HepG2 (cell line): ENCODE data around the gene ATAD3C. TPM values are rescaled to one million over a fixed set of nuclear protein-coding genes. Genes with fewer than 3 reads are reported as not detected.

Source experiments
- BCL6 ChIP-seq: IDR thresholded peaks from 2 replicates; pipeline ENCODE4 v1.6.1; 2016; ENCODE audit warnings: missing genetic modification reagents, missing compliant biosample characterization
- BHLHE40 ChIP-seq: IDR thresholded peaks from 2 replicates; pipeline ENCODE4 v1.6.1; 2011; ENCODE audit warnings: low read length, improper control_type of control experiment
- CHD4 ChIP-seq: fragments of 200-600 bp; sonication (generic); IDR thresholded peaks from 2 replicates; pipeline ENCODE4 v1.7.0; 2017; ENCODE audit warnings: mild to moderate bottlenecking, low read length, borderline replicate concordance
- E2F2 ChIP-seq: sonication (generic); formaldehyde crosslinking; IDR thresholded peaks from 2 replicates; pipeline ENCODE4 v1.4.0; 2020; ENCODE audit warnings: missing genetic modification reagents, borderline replicate concordance
- KLF13 ChIP-seq: sonication (generic); formaldehyde crosslinking; IDR thresholded peaks from 2 replicates; pipeline ENCODE4 v1.4.0; 2020; ENCODE audit warnings: mild to moderate bottlenecking, missing genetic modification reagents
- KMT2B ChIP-seq: IDR thresholded peaks from 2 replicates; pipeline ENCODE4 v1.6.1; 2016; ENCODE audit warnings: missing genetic modification reagents, missing compliant biosample characterization
- SNRNP70 ChIP-seq: fragments of 200-400 bp; formaldehyde crosslinking; IDR thresholded peaks from 2 replicates; pipeline ENCODE4 v1.6.1; 2017; ENCODE audit warnings: mild to moderate bottlenecking, low read depth, low read length, moderate library complexity
- TBP ChIP-seq: sonication (generic); formaldehyde crosslinking; IDR thresholded peaks from 2 replicates; pipeline ENCODE4 v1.5.0; 2020; ENCODE audit warnings: missing genetic modification reagents
- TEAD3 ChIP-seq: optimal IDR thresholded peaks from 2 replicates; pipeline ENCODE3; 2016; ENCODE audit warnings: borderline replicate concordance
- THAP11 ChIP-seq: IDR thresholded peaks from 2 replicates; pipeline ENCODE4 v1.6.1; 2016; ENCODE audit warnings: missing biosample characterization, missing genetic modification reagents
- TRAFD1 ChIP-seq: sonication (generic); formaldehyde crosslinking; IDR thresholded peaks from 2 replicates; pipeline ENCODE4 v1.5.1; 2020; ENCODE audit warnings: missing genetic modification reagents, mild to moderate bottlenecking, borderline replicate concordance
- TSC22D2 ChIP-seq: sonication (generic); formaldehyde crosslinking; IDR thresholded peaks from 2 replicates; pipeline ENCODE4 v1.5.1; 2020; ENCODE audit warnings: missing genetic modification reagents, mild to moderate bottlenecking, borderline replicate concordance
- ZEB1 ChIP-seq: IDR thresholded peaks from 2 replicates; pipeline ENCODE4 v1.6.1; 2012; ENCODE audit warnings: mild to moderate bottlenecking, low read depth, inconsistent platforms; ENCODE audit not compliant: insufficient replicate concordance
- ZFP36 ChIP-seq: fragments of 150-350 bp; IDR thresholded peaks from 2 replicates; pipeline ENCODE4 v1.6.1; 2018; ENCODE audit warnings: borderline replicate concordance, low read length, low read depth; ENCODE audit not compliant: partially characterized antibody
- ZMYM4 ChIP-seq: sonication (generic); formaldehyde crosslinking; IDR thresholded peaks from 2 replicates; pipeline ENCODE4 v1.8.1; 2023; ENCODE audit warnings: mild to moderate bottlenecking, missing genetic modification reagents
- ZNF550 ChIP-seq: sonication (generic); formaldehyde crosslinking; IDR thresholded peaks from 2 replicates; pipeline ENCODE4 v1.4.0; 2020; ENCODE audit warnings: mild to moderate bottlenecking, missing genetic modification reagents, borderline replicate concordance
- polyA plus RNA-seq, 8 experiments: library from polyadenylated mRNA; depleted of rRNA in 3 of 8; stranded (reverse) in 7 of 8; unstranded in 1 of 8; fragments of >200 nt; fragmentation: Illumina TruSeq in 4 of 8; extraction: Trizol in 4 of 8; gene quantifications; 2 replicates each; pipeline versions ENCODE4 v1.2.1 to v1.2.3, GENCODE V29; 2011 to 2016; ENCODE audit warnings: low read depth in 4 of 8, missing spikeins in 1 of 8, mixed read lengths in 1 of 8; ENCODE audit not compliant: insufficient read depth in 1 of 8
- total RNA-seq, 5 experiments: library from RNA; depleted of rRNA; stranded (reverse); fragments of >200 nt; fragmentation: Illumina TruSeq; extraction: Trizol; gene quantifications; 2 replicates each; pipeline ENCODE4 v1.2.3, GENCODE V29; 2016; ENCODE audit warnings: low read depth in 1 of 5
- TF ChIP-seq, protein P1 (sequence below): sonication (generic); formaldehyde crosslinking; IDR thresholded peaks from 2 replicates; pipeline ENCODE4 v1.8.1; 2023; ENCODE audit warnings: mild to moderate bottlenecking, inconsistent platforms, moderate library complexity, missing genetic modification reagents, borderline replicate concordance
- TF ChIP-seq, protein P2 (sequence below): sonication (generic); formaldehyde crosslinking; IDR thresholded peaks from 2 replicates; pipeline ENCODE4 v1.5.1; 2020; ENCODE audit warnings: missing genetic modification reagents, mild to moderate bottlenecking, borderline replicate concordance

Gene ATAD3C
- total and polyA plus RNA-seq, 2 of the 13 experiments (the other 11 are each of a cell fraction or from before 2014, with no cell fraction given): 2.4 to 3.2 TPM

DNA sequence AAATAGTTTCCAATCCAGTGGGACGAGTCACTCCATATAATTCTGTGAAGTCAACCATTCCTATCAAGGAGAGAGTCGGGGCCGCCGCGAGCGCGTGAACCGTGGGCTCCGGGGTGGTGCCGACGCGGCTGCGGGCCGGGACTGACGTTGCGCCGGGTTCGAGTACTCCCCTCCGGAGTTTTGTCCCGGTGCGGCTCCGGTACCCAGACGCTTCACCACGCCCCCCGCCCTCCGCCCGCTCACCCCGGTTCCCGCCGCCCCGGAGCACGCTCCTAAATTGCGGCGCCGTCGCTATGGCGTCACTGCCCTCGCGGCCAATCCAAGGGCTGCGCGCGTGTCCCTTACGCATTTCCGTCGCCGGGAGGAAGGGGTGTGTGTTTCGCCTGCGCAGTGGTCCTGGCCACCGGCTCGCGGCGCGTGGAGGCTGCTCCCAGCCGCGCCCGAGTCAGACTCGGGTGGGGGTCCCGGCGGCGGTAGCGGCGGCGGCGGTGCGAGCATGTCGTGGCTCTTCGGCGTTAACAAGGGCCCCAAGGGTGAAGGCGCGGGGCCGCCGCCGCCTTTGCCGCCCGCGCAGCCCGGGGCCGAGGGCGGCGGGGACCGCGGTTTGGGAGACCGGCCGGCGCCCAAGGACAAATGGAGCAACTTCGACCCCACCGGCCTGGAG lies 22.0 kb downstream of the ATAD3C start, which contains the start of gene ATAD3B (continued):
- TF ChIP-seq TBP (CRISPR knock-in tag) (no peak), TEAD3 (CRISPR knock-in tag) (peak; percentile 46), ZMYM4 (no peak), BCL6 (CRISPR knock-in tag) (0 out of 2 replicates have a peak, but pooled peaks have one; percentile 25), E2F2 (CRISPR knock-in tag) (no peak), TRAFD1 (no peak), TSC22D2 (CRISPR knock-in tag) (peak; percentile 62; the same call in 1 of the 2 replicates), THAP11 (CRISPR knock-in tag) (peak; percentile 94), BHLHE40 (no peak), SNRNP70 (no peak), CHD4 (no peak), ZEB1 (no peak), ZNF550 (CRISPR knock-in tag) (no peak), KMT2B (CRISPR knock-in tag) (peak; percentile 74; the same call in 1 of the 2 replicates), ZFP36 (no peak), KLF13 (CRISPR knock-in tag) (no peak)
- TF ChIP-seq, protein P1, sequence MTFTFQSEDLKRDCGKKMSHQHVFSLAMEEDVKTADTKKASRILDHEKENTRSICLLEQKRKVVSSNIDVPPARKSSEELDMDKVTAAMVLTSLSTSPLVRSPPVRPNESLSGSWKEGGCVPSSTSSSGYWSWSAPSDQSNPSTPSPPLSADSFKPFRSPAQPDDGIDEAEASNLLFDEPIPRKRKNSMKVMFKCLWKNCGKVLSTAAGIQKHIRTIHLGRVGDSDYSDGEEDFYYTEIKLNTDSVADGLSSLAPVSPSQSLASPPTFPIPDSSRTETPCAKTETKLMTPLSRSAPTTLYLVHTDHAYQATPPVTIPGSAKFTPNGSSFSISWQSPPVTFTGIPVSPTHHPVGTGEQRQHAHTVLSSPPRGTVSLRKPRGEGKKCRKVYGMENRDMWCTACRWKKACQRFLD: no peak
- TF ChIP-seq, protein P2, sequence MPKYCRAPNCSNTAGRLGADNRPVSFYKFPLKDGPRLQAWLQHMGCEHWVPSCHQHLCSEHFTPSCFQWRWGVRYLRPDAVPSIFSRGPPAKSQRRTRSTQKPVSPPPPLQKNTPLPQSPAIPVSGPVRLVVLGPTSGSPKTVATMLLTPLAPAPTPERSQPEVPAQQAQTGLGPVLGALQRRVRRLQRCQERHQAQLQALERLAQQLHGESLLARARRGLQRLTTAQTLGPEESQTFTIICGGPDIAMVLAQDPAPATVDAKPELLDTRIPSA (CRISPR knock-in tag): no peak
